KMS-11 (cell line): ENCODE data around the gene GLIS2.

Experiments used
- H2AFZ ChIP-seq: fragments of 200-600 bp; sonication (generic); 2 replicates; pipeline ENCODE4 v1.6.1; 2016; ENCODE audit warnings: antibody characterized with exemption, mixed run types, low read depth
- H3K27ac ChIP-seq: fragments of 200-600 bp; sonication (generic); 2 replicates; pipeline ENCODE4 v1.6.1; 2016; ENCODE audit warnings: mild to moderate bottlenecking, mixed run types
- H3K27me3 ChIP-seq: fragments of 200-600 bp; sonication (generic); 2 replicates; pipeline ENCODE4 v1.6.1; 2017; ENCODE audit warnings: mild to moderate bottlenecking, low read depth, mixed run types, moderate library complexity; ENCODE audit not compliant: insufficient read depth
- H3K36me3 ChIP-seq: fragments of 200-600 bp; sonication (generic); 2 replicates; pipeline ENCODE4 v1.6.1; 2017; ENCODE audit warnings: mild to moderate bottlenecking, mixed run types; ENCODE audit not compliant: insufficient read depth
- H3K4me1 ChIP-seq: fragments of 200-600 bp; sonication (generic); 2 replicates; pipeline ENCODE4 v1.6.1; 2016; ENCODE audit warnings: mild to moderate bottlenecking, low read depth, mixed run types; ENCODE audit not compliant: poor library complexity, severe bottlenecking
- H3K4me2 ChIP-seq: fragments of 200-600 bp; sonication (generic); 2 replicates; pipeline ENCODE4 v1.7.0; 2016; ENCODE audit warnings: mild to moderate bottlenecking, mixed run types
- H3K4me3 ChIP-seq: fragments of 200-600 bp; sonication (generic); IDR thresholded peaks from 2 replicates; pipeline ENCODE4 v1.6.1; 2017; ENCODE audit warnings: low read depth, low read length, mixed read lengths; ENCODE audit not compliant: insufficient read depth
- H3K79me2 ChIP-seq: fragments of 200-600 bp; sonication (generic); 2 replicates; pipeline ENCODE4 v1.6.1; 2016; ENCODE audit warnings: low read depth, mixed run types; ENCODE audit not compliant: insufficient read depth
- H3K9ac ChIP-seq: fragments of 200-600 bp; sonication (generic); 2 replicates; pipeline ENCODE4 v1.6.1; 2016; ENCODE audit warnings: mild to moderate bottlenecking, mixed run types
- H4K20me1 ChIP-seq: fragments of 200-600 bp; sonication (generic); 2 replicates; pipeline ENCODE4 v1.6.1; 2016; ENCODE audit warnings: mild to moderate bottlenecking, mixed run types; ENCODE audit not compliant: insufficient read depth
- CTCF ChIP-seq: fragments of 200-600 bp; sonication (generic); conservative IDR thresholded peaks from 2 replicates; pipeline ENCODE4 v1.6.1; 2017; ENCODE audit warnings: low read depth, mild to moderate bottlenecking, antibody characterized with exemption, low read length, moderate library complexity, mixed read lengths

GLIS2 gene

GRCh38 chr16:4387781-4388180 is 71.9 kb downstream of the GLIS2 start:
- H3K4me3 ChIP-seq, result no peak overlapping the region
- no peaks in the 10 kb centered on the region for H3K27me3 ChIP-seq
- no peaks in the 10 kb centered on the region; the same call in 1 of the 2 replicates for H3K79me2 ChIP-seq
- H2AFZ ChIP-seq, result no peak overlapping the region
- H3K9ac ChIP-seq, result no peak overlapping the region
- H3K27ac ChIP-seq, result no peak overlapping the region
- no peak for TF ChIP-seq CTCF
- H4K20me1 ChIP-seq, result no peaks in the 10 kb centered on the region
- H3K4me2 ChIP-seq, result no peak overlapping the region
- H3K36me3 ChIP-seq, result no peaks in the 10 kb centered on the region
- no peaks in the 10 kb centered on the region for H3K4me1 ChIP-seq

- H4K20me1 ChIP-seq, result no peaks in the 10 kb centered on the region
- no peak overlapping the region for H2AFZ ChIP-seq
- H3K27me3 ChIP-seq, result no peaks in the 10 kb centered on the region
- H3K9ac ChIP-seq, result no peak overlapping the region
- H3K4me1 ChIP-seq, result no peaks in the 10 kb centered on the region
- H3K27ac ChIP-seq, result no peak overlapping the region
- no peak for TF ChIP-seq CTCF
- H3K4me3 ChIP-seq, result no peak overlapping the region
- no peak overlapping the region for H3K4me2 ChIP-seq
- H3K36me3 ChIP-seq, result no peaks in the 10 kb centered on the region
- no peaks in the 10 kb centered on the region; the same call in 1 of the 2 replicates for H3K79me2 ChIP-seq
Measured at GRCh38 chr16:4388271-4389021, 72.6 kb downstream of the GLIS2 start.
